SK-N-SH (cell line): Measurements from ENCODE around the gene HMGCS1. TPM values are rescaled to one million over a fixed set of nuclear protein-coding genes. Genes with fewer than 3 reads are reported as not detected.

ENCODE experiments used
- CTCF ChIA-PET: fragments of 300-600, 350-600 bp; formaldehyde crosslinking; extraction: SDS; loops from one replicate; lab custom pipeline; 2021; lab: Yijun Ruan, JAX
- POLR2A ChIA-PET: fragments of 350-600 bp; sonication (Branson Sonifier 250); formaldehyde crosslinking; extraction: SDS; loops from one replicate; lab custom pipeline; 2020; ENCODE audit warnings: antibody characterized with exemption, inconsistent platforms; lab: Yijun Ruan, JAX
- DNase-seq: peaks from one replicate; pipeline ENCODE4 v3.0.0; 2012
- H2AFZ ChIP-seq: fragments of 200-600 bp; sonication (generic); 2 replicates; pipeline ENCODE4 v1.8.1; 2016; ENCODE audit warnings: antibody characterized with exemption, mild to moderate bottlenecking, low read depth
- H3F3A ChIP-seq: fragments of 200-600 bp; sonication (generic); replicated peaks from 2 replicates; pipeline ENCODE3; 2016; ENCODE audit warnings: antibody characterized with exemption, mild to moderate bottlenecking; ENCODE audit not compliant: insufficient read depth
- H3K27ac ChIP-seq, 2 experiments: fragments of 200-500 bp in 1 of 2; fragments of 200-600 bp in 1 of 2; sonication (Bioruptor generic) in 1 of 2; sonication (generic), shearing (Covaris generic) in 1 of 2; 2 replicates each; pipeline versions ENCODE4 v1.5.1 to v1.6.1; 2014 to 2016; ENCODE audit warnings: low read depth in 2 of 2, inconsistent platforms in 1 of 2, low read length in 1 of 2, mild to moderate bottlenecking in 1 of 2, mixed read lengths in 1 of 2
- H3K27me3 ChIP-seq: fragments of 200-600 bp; sonication (generic), shearing (Covaris generic); 2 replicates; pipeline ENCODE4 v1.6.1; 2016; ENCODE audit warnings: mixed run types; ENCODE audit not compliant: insufficient read depth
- H3K36me3 ChIP-seq, 2 experiments: fragments of 200-500 bp in 1 of 2; fragments of 200-600 bp in 1 of 2; sonication (Bioruptor generic) in 1 of 2; sonication (generic) in 1 of 2; replicated peaks in 1 of 2; 2 replicates each; pipeline versions ENCODE3 to v1.5.1; 2014 to 2016; ENCODE audit warnings: low read length in 1 of 2, mild to moderate bottlenecking in 1 of 2; ENCODE audit not compliant: insufficient read depth in 2 of 2, control insufficient read depth in 1 of 2
- H3K4me1 ChIP-seq, 2 experiments: fragments of 200-500 bp in 1 of 2; fragments of 200-600 bp in 1 of 2; sonication (Bioruptor generic) in 1 of 2; sonication (generic), shearing (Covaris generic) in 1 of 2; 2 replicates each; pipeline versions ENCODE4 v1.5.1 to v1.6.1; 2014 to 2016; ENCODE audit warnings: low read depth in 1 of 2, low read length in 1 of 2, mixed run types in 1 of 2; ENCODE audit not compliant: insufficient read depth in 2 of 2, control insufficient read depth in 1 of 2
- H3K4me2 ChIP-seq: fragments of 200-600 bp; sonication (generic), shearing (Covaris generic); 2 replicates; pipeline ENCODE4 v1.6.1; 2017; ENCODE audit warnings: mixed run types
- H3K4me3 ChIP-seq, 2 experiments: fragments of 200-500 bp in 1 of 2; fragments of 200-600 bp in 1 of 2; sonication (Bioruptor generic) in 1 of 2; sonication (generic), shearing (Covaris generic) in 1 of 2; 2 replicates each; pipeline versions ENCODE4 v1.5.1 to v1.8.1; 2014 to 2016; ENCODE audit warnings: low read depth in 2 of 2, inconsistent platforms in 1 of 2, low read length in 1 of 2, mild to moderate bottlenecking in 1 of 2, mixed read lengths in 1 of 2, moderate library complexity in 1 of 2
- H3K79me2 ChIP-seq: fragments of 200-600 bp; sonication (generic); 2 replicates; pipeline ENCODE4 v1.8.1; 2017; ENCODE audit warnings: mild to moderate bottlenecking; ENCODE audit not compliant: insufficient read depth
- H3K9ac ChIP-seq: fragments of 200-600 bp; sonication (generic); 2 replicates; pipeline ENCODE4 v1.6.1; 2017; ENCODE audit warnings: mixed run types
- H3K9me2 ChIP-seq: fragments of 200-600 bp; sonication (generic); 2 replicates; pipeline ENCODE4 v1.6.1; 2017; ENCODE audit warnings: mixed run types
- H3K9me3 ChIP-seq: fragments of 200-600 bp; sonication (generic); 2 replicates; pipeline ENCODE4 v1.6.1; 2017; ENCODE audit warnings: mixed run types, mild to moderate bottlenecking, moderate library complexity
- H4K20me1 ChIP-seq: fragments of 200-600 bp; sonication (generic); 2 replicates; pipeline ENCODE4 v1.6.1; 2017; ENCODE audit warnings: mild to moderate bottlenecking, mixed run types; ENCODE audit not compliant: insufficient read depth
- CTCF ChIP-seq: fragments of 200-600 bp; sonication (generic); IDR thresholded peaks from 2 replicates; pipeline ENCODE4 v1.6.1; 2017; ENCODE audit warnings: antibody characterized with exemption, mild to moderate bottlenecking, moderate library complexity
- ELF1 ChIP-seq: IDR thresholded peaks from 2 replicates; pipeline ENCODE4 v1.4.0; 2012
- EZH2phosphoT487 ChIP-seq: fragments of 200-600 bp; sonication (generic); IDR thresholded peaks from 2 replicates; pipeline ENCODE4 v1.6.1; 2017; ENCODE audit warnings: low read depth, mixed run types, mild to moderate bottlenecking, antibody characterized with exemption, moderate library complexity, borderline replicate concordance
- FOSL2 ChIP-seq: IDR thresholded peaks from 2 replicates; pipeline ENCODE4 v1.4.0; 2012; ENCODE audit warnings: low read depth, mild to moderate bottlenecking, moderate library complexity, borderline replicate concordance
- FOXJ3 ChIP-seq: sonication (generic); formaldehyde crosslinking; IDR thresholded peaks from 2 replicates; pipeline ENCODE4 v1.5.1; 2020; ENCODE audit warnings: mild to moderate bottlenecking, missing genetic modification reagents
- MXI1 ChIP-seq: IDR thresholded peaks from 2 replicates; pipeline ENCODE4 v1.6.1; 2012; ENCODE audit warnings: mild to moderate bottlenecking, low read depth, low read length, improper control_type of control experiment
- NFIC ChIP-seq: IDR thresholded peaks from 2 replicates; pipeline ENCODE4 v1.4.0; 2012; ENCODE audit warnings: borderline replicate concordance
- PBX3 ChIP-seq: IDR thresholded peaks from 2 replicates; pipeline ENCODE4; 2012
- POLR2AphosphoS5 ChIP-seq: IDR thresholded peaks from 2 replicates; pipeline ENCODE4 v1.6.1; 2012; ENCODE audit warnings: low read depth, low read length
- RAD21 ChIP-seq: IDR thresholded peaks from 2 replicates; pipeline ENCODE4 v1.6.1; 2012; ENCODE audit warnings: mild to moderate bottlenecking, low read length
- RCOR1 ChIP-seq: fragments of 150-350 bp; IDR thresholded peaks from 2 replicates; pipeline ENCODE4 v1.6.1; 2017; ENCODE audit warnings: antibody characterized with exemption, low read length
- RXRA ChIP-seq: IDR thresholded peaks from 2 replicates; pipeline ENCODE4 v1.4.0; 2012; ENCODE audit warnings: low read depth, mild to moderate bottlenecking, borderline replicate concordance
- TAF1 ChIP-seq: IDR thresholded peaks from 2 replicates; pipeline ENCODE4 v1.6.1; 2012; ENCODE audit warnings: low read depth, mild to moderate bottlenecking, low read length, moderate library complexity, borderline replicate concordance
- TCF12 ChIP-seq: IDR thresholded peaks from 2 replicates; pipeline ENCODE4 v1.4.0; 2012
- TEAD4 ChIP-seq: IDR thresholded peaks from 2 replicates; pipeline ENCODE4 v1.4.0; 2012; ENCODE audit warnings: mild to moderate bottlenecking, borderline replicate concordance; ENCODE audit not compliant: insufficient read depth
- WGBS: methylation state at CpG from one replicate; pipeline ENCODE4 v1.1.6; 2017; ENCODE audit warnings: low lambda C conversion rate; 5-methylcytosine and 5-hydroxymethylcytosine counted together
- polyA plus RNA-seq, 3 experiments: library from polyadenylated mRNA; depleted of rRNA; stranded (reverse); fragments of >200 nt; gene quantifications; 2 replicates each; pipeline ENCODE4 v1.2.3, GENCODE V29; 2012
- TF ChIP-seq, protein P1 (sequence below): IDR thresholded peaks from 2 replicates; pipeline ENCODE4 v1.4.0; 2012; ENCODE audit warnings: low read depth, borderline replicate concordance

HMGCS1 gene
- polyA plus RNA-seq, 1 of the 3 experiments (the other 2 are of a cell fraction), result 8.2 TPM

DNA sequence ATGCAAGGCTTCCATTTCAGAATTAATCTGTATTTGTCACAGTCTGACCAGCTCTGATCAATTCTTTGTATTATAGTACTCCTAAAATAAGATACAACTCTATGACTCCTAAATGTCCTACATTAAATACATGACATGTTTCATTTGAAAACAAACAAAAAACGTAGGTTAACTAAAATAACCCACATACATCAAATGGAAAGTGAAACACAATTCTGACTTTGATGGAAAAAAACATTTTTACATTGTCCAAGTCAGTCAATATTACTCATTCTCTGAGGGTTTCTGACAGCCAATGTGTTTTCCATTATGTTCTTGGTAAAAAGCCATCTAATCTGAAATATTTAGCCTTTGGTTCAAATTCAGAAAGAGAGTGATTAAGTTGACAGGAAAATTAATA lies 8.7 kb downstream of the HMGCS1 start:
- no peak for DNase-seq
- Histone ChIP-seq H4K20me1 (peaks cover 11% of the 10 kb centered on the region; the same call in 1 of the 2 replicates), H2AFZ (no peak overlapping the region), H3K4me1 (peaks cover 0 to 21% of the 10 kb centered on the region in 2 experiments; a peak in 3 of 4 replicates), H3K36me3 (no peaks in the 10 kb centered on the region), H3K27me3 (no peaks in the 10 kb centered on the region), H3K4me3 (no peak overlapping the region), H3K9me2 (no peaks in the 10 kb centered on the region), H3K79me2 (peaks cover 44% of the 10 kb centered on the region; the same call in 1 of the 2 replicates), H3K9ac (no peak overlapping the region), H3K9me3 (no peaks in the 10 kb centered on the region), H3F3A (peaks cover 5% of the 10 kb centered on the region), H3K4me2 (no peak overlapping the region), H3K27ac (no peak overlapping the region)
- ChIA-PET POLR2A (no interaction called here), CTCF (interaction anchor here (0.9 to 1.9 kb wide), 5 partner anchors 9 to 184 kb away, joined by 3 to 9 read pairs (median 3); partner anchors contain the start of gene ZNF131)
- no peak for TF ChIP-seq RAD21
- peak; percentile 34; the same call in 1 of the 2 replicates for TF ChIP-seq TCF12
- TF ChIP-seq PBX3, result peak; percentile 51; the same call in 1 of the 2 replicates
- 55% methylated on average over 1 of the region's 1 CpG for WGBS

DNA sequence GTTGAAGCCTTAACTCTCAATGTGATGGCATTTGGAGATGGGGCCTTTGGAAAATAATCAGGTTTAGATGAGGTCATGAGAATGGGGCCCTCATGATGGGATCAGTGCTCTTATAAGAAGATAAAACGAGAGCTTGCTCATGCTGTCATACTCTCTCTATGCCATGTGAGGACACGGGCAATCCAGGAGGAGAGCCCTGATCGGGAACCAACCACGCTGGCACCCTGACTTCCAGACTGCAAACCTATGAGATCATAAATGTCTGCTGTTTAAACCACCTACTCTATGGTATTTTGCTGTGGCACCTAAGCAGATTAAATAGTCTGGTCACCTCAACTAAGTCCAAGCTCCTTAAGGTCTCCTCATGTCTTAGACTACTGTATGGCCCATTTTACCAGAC lies 10.0 kb downstream of the HMGCS1 start:
- CTCF ChIA-PET, result interaction anchor here (0.9 to 1.0 kb wide), 3 partner anchors 9 to 28 kb away, joined by 3 read pairs; no protein-coding TSS in a partner anchor

More for the DNA sequence above, 10.0 kb downstream of the HMGCS1 start:
- 95% methylated on average over 4 of the region's 4 CpGs for WGBS
- no peaks in the 10 kb centered on the region for H3K27me3 ChIP-seq
- no peaks in the 10 kb centered on the region for H3K9me3 ChIP-seq
- H3K27ac ChIP-seq, result no peak overlapping the region
- H3K9ac ChIP-seq, result no peak overlapping the region
- no peaks in the 10 kb centered on the region for H3K9me2 ChIP-seq
- no peak overlapping the region for H2AFZ ChIP-seq
- peaks cover 5% of the 10 kb centered on the region for H3F3A ChIP-seq
- peaks cover 11% of the 10 kb centered on the region; the same call in 1 of the 2 replicates for H4K20me1 ChIP-seq
- peaks cover 0 to 20% of the 10 kb centered on the region in 2 experiments; a peak in 2 of 4 replicates for H3K4me1 ChIP-seq
- POLR2A ChIA-PET, result no interaction called here
- peaks cover 42% of the 10 kb centered on the region; the same call in 1 of the 2 replicates for H3K79me2 ChIP-seq
- TF ChIP-seq TAF1 (no peak), NFIC (no peak), RCOR1 (no peak), POLR2AphosphoS5 (no peak), PBX3 (no peak), MXI1 (no peak), TEAD4 (no peak), ELF1 (no peak), FOSL2 (no peak), EZH2phosphoT487 (no peak), CTCF (no peak), FOXJ3 (no peak), RXRA (no peak), TCF12 (no peak)
- TF ChIP-seq, protein P1, sequence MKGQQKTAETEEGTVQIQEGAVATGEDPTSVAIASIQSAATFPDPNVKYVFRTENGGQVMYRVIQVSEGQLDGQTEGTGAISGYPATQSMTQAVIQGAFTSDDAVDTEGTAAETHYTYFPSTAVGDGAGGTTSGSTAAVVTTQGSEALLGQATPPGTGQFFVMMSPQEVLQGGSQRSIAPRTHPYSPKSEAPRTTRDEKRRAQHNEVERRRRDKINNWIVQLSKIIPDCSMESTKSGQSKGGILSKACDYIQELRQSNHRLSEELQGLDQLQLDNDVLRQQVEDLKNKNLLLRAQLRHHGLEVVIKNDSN, result no peak
- TF ChIP-seq, all 33 proteins: peak for 0
- Histone ChIP-seq H3K36me3 (peaks cover 4 to 8% of the 10 kb centered on the region in 2 experiments), H3K4me3 (no peak overlapping the region), H3K4me2 (no peak overlapping the region)
- DNase-seq, result no peak
